ENCODE measurements around the gene IRF2.

Gene IRF2

GRCh38 chr4:184357772-184358171 is 116.6 kb downstream of the IRF2 start:
- TF ChIP-seq CTCF (IDR thresholded peaks at IDR 0.05; ENCODE audit: low read depth, low read length) = no peak
- H3K4me3 ChIP-seq (ENCODE audit: low read depth, low read length) = no peak overlapping the region

- no peak overlapping the region for H3K4me3 ChIP-seq (ENCODE audit: low read depth, low read length)
- no peak for TF ChIP-seq CTCF (IDR thresholded peaks at IDR 0.05; ENCODE audit: low read depth, low read length)
Measured at GRCh38 chr4:184357165-184357564, 117.2 kb downstream of the IRF2 start.

DNA sequence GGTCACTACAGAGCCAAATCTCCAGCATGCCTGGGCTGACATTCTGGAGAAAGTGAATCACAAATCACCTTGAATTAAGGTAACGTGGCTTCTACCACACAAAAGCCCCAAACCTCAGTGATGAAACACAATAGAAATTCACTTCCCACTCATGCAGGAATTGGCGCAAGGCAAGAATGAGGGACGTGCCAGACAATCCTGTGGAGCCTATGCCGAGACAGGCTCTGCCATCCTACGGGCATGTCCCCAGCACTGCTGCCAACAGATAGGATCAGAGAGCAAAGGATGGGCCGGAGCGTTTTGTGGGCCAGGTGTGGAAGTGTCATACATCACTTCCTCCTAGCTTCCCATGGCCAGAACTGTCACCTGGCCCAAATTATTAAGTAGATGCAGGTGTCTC is 118.0 kb downstream of the IRF2 start:
- TF ChIP-seq CTCF (IDR thresholded peaks at IDR 0.05; ENCODE audit: low read depth, low read length) = no peak
- H3K4me3 ChIP-seq (ENCODE audit: low read depth, low read length) = no peak overlapping the region

GRCh38 chr4:184355857-184356256 is 118.5 kb downstream of the IRF2 start:
- TF ChIP-seq CTCF (IDR thresholded peaks at IDR 0.05; ENCODE audit: low read depth, low read length) = no peak
- H3K4me3 ChIP-seq (ENCODE audit: low read depth, low read length) = no peak overlapping the region

DNA sequence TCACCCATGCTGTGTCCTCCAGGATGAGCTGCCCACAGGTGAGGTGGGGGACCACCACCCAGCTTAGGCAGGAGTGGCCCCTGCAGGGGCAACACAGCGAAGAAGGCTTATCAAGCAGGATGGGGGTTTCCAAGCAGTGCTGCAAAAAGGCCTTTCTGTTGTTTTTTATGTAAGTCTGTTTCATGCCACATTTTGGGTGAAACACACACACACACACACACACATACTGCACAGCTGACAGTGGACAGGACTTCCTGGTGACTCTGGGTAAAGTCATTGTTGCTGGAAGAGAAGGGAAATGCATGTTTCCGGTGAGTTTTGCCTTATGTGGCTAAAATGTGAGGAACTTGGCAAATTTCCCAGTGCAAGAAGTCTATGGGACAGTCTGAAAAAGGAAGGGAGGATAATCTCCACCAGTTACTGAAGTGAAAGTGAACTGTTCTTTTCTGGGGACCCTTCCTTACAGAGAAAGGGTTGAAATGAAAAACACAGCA is 119.2 kb downstream of the IRF2 start:
- TF ChIP-seq CTCF (IDR thresholded peaks at IDR 0.05; ENCODE audit: low read depth, low read length) = no peak
- H3K4me3 ChIP-seq (ENCODE audit: low read depth, low read length) = no peak overlapping the region

- TF ChIP-seq CTCF (IDR thresholded peaks at IDR 0.05; ENCODE audit: low read depth, low read length) = no peak
- no peak overlapping the region for H3K4me3 ChIP-seq (ENCODE audit: low read depth, low read length)
Measured at GRCh38 chr4:184352891-184353290, 121.5 kb downstream of the IRF2 start.

DNA sequence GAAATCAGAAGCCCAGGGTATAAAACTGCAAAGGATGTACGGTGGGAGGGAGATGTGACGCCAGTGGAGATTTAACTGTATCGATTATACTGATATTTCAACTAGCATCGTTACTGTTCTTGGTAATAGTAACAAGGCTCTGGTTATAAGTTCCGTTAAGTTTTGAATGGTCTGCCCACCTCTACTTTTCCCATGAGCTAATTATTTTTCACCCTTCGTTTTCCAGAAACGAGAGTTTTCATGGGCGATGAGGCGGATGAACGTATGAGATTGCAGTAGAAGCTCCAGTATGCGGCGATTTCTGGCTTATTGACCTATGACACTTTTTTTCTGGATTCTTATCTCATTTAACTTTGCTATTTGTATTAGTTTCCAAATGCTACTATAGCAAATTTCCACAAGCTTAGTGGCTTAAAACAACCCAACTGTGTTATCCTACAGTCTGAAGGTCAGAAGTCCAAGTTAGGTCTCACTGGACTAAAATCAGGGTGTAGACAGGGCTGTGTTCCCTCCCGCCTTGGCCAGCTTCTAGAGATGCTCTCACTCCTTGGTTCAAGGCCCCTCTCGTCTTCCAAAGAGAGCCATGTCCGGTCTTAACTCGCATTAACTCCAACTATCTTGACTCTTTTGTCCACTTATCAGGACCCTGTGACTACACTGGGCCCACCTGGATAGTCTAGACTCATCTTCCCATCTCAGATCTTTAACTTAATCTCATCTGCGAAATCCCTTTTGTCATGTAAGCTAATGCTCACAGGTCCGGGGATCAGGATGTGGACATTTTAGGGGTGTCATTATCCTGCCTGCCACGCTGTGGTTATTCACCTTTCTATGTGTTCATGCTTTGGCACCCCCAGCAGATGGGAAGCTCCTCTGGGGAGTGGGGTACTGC is 122.5 kb downstream of the IRF2 start:
- H3K4me3 ChIP-seq (ENCODE audit: low read depth, low read length) = no peak overlapping the region
- TF ChIP-seq CTCF (IDR thresholded peaks at IDR 0.05; ENCODE audit: low read depth, low read length) = no peak

All from WI38 (cell line).